Activated T-cell treated with anti-CD3 and anti-CD28 coated beads, Interleukin-2, amount 50 U/mL, for 1 hour (primary cell): Measurements from ENCODE around the gene NR4A1.
"Not testable (repeated sequence)": the region's sequence is repeated elsewhere in the genome, so short reads cannot be mapped to it uniquely, and the experiment has no call there.

Experiments used
- DNase-seq: peaks from one replicate; pipeline ENCODE4 v3.0.0-alpha.2; 2020

NR4A1 gene

GRCh38 chr12:52080403-52081251, 29.4 kb downstream of the NR4A1 start:
- DNase-seq, result no peak

- DNase-seq, result peak; percentile 30
Measured at GRCh38 chr12:52081263-52081733, 30.1 kb downstream of the NR4A1 start.

GRCh38 chr12:52082026-52082668, 30.9 kb downstream of the NR4A1 start:
- DNase-seq, result no peak

- DNase-seq, result no peak
Measured at GRCh38 chr12:52082669-52082987, 31.4 kb downstream of the NR4A1 start.

GRCh38 chr12:52082988-52083637, 31.9 kb downstream of the NR4A1 start:
- peak; percentile 77 for DNase-seq

GRCh38 chr12:52083638-52083996, 32.4 kb downstream of the NR4A1 start:
- DNase-seq, result no peak

- DNase-seq, result no peak
Measured at GRCh38 chr12:52084491-52085231, 33.4 kb downstream of the NR4A1 start.

- no peak for DNase-seq
Measured at GRCh38 chr12:52085682-52086180, 34.5 kb downstream of the NR4A1 start.

- DNase-seq, result no peak
Measured at GRCh38 chr12:52086366-52086765, 35.1 kb downstream of the NR4A1 start.

- no peak for DNase-seq
Measured at GRCh38 chr12:52086944-52087835, 35.9 kb downstream of the NR4A1 start.

GRCh38 chr12:52087961-52088820, 36.9 kb downstream of the NR4A1 start:
- DNase-seq, result no peak

GRCh38 chr12:52089491-52089890, 38.2 kb downstream of the NR4A1 start:
- DNase-seq, result no peak

GRCh38 chr12:52090291-52090690, 39.0 kb downstream of the NR4A1 start:
- DNase-seq, result no peak

GRCh38 chr12:52091061-52091460, 39.8 kb downstream of the NR4A1 start:
- DNase-seq, result no peak

- no peak for DNase-seq
Measured at GRCh38 chr12:52091869-52092268, 40.6 kb downstream of the NR4A1 start.

- no peak for DNase-seq
Measured at GRCh38 chr12:52093346-52093745, 42.1 kb downstream of the NR4A1 start.

GRCh38 chr12:52096332-52097044, 45.2 kb downstream of the NR4A1 start:
- no peak for DNase-seq

- no peak for DNase-seq
Measured at GRCh38 chr12:52097045-52097666, 45.9 kb downstream of the NR4A1 start.

GRCh38 chr12:52104431-52105089, 53.3 kb downstream of the NR4A1 start:
- DNase-seq, result not testable (repeated sequence)
